Stimulated activated CD8-positive, alpha-beta memory T cell treated with anti-CD3 and anti-CD28 coated beads, Interleukin-4, amount 100 ng/mL, for 1 hour (primary cell): ENCODE data around the gene AP3B2.
A peak's percentile ranks its signal among the peaks of the same experiment; 100 is the strongest.
"Not testable (repeated sequence)": the region's sequence is repeated elsewhere in the genome, so short reads cannot be mapped to it uniquely, and the experiment has no call there.

Source experiments
- DNase-seq, 2 donors: peaks; one replicate each; pipeline ENCODE4 v3.0.0-alpha.2; 2020; ENCODE audit warnings: low read depth in 2 of 2, low spot score in 1 of 2

AP3B2 gene

GRCh38 chr15:82650046-82650670 is 59.5 kb downstream of the AP3B2 start:
- no peak for DNase-seq

DNA sequence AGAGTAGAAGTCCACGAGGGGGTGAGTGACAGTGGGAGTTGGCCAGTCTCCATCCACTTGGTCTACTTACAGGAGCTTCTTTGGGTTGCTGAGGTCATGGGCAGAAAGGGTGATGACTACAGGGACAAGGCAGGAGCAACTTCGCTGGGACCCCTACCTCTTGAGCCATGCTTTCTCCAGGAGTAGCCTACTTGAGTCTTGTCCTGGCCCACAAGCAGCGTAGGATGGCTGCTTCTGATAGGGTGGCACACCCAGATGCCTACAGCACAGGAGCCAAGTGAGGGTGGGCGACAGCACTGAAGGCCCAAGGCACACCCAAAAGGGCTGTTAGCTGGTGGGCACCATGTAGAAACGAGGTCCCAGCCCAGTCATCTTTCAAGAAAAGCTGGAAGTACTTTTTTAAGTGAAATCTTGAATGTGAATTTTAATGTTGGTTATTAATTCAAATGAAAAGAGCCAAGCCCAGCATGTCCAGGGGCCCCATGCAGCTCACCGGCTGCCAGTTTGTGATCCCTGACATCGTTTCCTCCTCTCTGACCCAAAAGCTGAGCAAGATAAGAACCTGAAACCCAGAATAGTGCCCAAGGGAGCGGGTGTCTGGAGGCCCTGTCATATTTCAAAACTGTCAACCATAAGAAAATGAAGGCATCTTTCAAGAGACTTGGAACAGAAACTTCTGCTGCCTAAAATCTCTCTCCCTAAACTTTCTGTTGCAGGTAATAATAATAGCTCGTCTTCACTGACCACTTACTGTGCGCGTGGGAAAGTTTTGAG is 60.3 kb downstream of the AP3B2 start:
- no peak for DNase-seq

- DNase-seq, result no peak
Observed at GRCh38 chr15:82648257-82649103, 61.2 kb downstream of the AP3B2 start.

DNA sequence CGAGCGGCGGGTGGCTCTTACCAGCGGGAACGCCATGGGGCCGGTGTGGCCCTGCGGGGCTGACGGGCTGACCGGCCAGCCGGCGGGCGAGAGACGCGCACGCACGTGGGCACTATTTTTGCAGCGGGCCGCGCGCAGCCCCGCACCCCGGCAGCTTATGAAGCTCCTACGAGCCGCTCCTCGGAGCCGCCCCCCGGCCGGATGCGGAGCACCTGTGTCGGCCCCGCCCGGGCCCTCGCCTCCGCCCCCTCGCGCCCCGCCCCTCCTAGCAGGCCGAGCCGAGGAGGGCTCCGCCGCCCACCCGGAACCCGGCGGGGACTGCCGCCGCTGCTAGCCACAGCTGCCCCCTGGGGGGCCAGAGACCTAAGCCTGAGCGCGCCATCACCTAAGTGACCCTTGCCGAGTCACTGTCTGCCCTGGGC is 61.8 kb downstream of the AP3B2 start:
- peak in 1 of 2 donors; percentile 24 for DNase-seq

- peak in 1 of 2 donors; percentile 6 for DNase-seq
Observed at GRCh38 chr15:82647045-82647834, 62.4 kb downstream of the AP3B2 start, which contains the start of gene CPEB1. Gene CPEB1 (minus strand): TSS chr15:82647363. CDS start chr15:82628459, 18,904 bp downstream.

GRCh38 chr15:82646250-82647044 is 63.2 kb downstream of the AP3B2 start:
- DNase-seq, result no peak

GRCh38 chr15:82644967-82645852 is 64.5 kb downstream of the AP3B2 start:
- DNase-seq, result not testable (repeated sequence)

- DNase-seq, result no peak
Observed at GRCh38 chr15:82643992-82644391, 65.7 kb downstream of the AP3B2 start.

DNA sequence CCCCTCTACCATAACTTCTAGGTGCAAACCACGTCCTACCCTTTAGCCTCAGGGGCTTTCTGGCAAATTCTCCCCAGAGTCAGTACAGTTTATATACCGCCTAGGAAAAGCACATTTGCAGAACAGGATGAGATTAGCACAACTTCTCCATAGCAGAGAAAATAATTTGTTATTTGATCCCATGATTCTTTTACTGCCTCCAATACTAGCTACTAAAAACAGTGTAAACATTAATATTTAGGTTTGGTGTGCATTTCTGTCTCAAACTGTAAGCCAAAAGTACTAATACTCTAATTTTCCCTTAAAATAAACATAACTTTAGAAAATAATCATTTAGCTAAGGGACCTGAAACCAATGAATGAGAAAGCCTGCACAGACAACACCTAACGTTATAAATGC is 67.0 kb downstream of the AP3B2 start:
- no peak for DNase-seq

GRCh38 chr15:82641129-82641798 is 68.4 kb downstream of the AP3B2 start:
- no peak for DNase-seq

DNA sequence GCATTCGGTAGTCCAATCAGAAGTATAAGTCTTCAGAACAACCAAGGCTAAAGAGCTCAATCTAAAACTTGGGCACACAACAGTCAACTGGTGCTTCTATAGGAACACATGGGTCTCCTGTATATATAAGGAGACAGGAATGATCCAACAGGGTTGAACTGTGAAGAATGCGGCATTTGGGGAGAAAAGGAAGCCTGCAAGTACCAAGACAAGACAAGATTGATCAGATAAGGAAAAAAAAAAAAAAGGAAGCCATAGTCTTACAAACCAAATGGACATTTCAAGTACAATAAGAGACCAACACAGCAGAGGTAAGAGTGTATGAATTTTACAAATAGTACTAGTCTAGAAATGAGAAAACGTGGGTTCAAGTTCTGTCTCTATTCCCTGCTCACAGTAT is 69.0 kb downstream of the AP3B2 start:
- DNase-seq, result no peak

- no peak for DNase-seq
Observed at GRCh38 chr15:82635798-82636197, 73.9 kb downstream of the AP3B2 start.

DNA sequence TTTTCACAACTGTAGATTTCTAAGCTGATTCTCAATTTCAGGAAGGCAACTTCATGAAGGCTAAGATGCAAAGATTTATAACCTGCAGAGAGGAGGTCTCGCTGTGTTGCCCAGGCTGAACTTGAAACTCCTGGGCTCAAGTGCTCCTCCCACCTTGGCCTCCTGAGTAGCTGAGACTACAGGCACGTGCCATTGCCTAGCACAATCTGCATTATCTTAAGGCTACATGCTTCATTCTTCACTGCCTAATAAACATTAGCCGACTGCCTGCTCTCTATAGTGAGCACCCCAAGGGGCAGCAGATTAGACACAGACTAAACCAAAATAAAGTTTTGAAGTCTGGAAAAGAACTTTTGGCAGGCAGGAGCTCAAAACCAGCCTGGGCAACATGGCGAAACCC is 79.6 kb downstream of the AP3B2 start:
- DNase-seq, result no peak

DNA sequence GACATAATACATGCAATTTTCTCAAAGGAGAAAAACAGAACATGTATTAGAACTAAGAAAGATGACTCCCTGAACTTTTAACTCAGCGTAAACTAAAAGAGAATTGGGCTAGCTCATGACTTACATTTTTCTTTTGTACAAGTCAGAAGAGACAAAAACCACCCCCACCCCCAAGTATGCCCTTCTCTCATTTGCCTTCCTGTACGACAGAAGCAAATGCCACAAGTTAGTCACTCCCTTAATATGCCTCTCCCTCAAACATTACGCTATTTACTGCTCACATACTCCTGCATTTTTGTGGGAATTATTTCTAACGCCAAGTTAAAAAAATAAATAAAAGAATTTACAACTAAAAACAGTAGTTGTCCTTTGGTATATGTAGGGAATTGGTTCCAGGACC is 84.5 kb downstream of the AP3B2 start:
- DNase-seq, result no peak

DNA sequence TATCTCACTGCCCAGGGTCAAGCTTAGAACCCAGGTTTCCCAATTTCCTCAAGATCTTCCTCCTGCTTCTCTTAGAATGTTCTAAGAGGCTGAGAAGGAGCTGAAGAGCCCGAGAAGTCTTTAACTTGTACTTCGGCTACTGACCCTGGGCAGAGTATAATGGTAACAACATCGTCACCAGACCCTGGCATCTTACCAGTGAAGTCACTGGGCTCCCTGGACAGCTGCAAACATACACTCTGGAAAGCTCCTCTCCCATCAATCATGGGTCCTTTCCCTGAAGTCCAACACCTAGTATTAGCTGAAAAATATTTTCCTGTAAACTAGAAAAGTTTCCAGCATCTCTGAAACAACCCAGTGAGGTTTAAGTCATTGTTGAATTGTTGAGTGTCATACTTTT is 85.2 kb downstream of the AP3B2 start:
- no peak for DNase-seq

DNA sequence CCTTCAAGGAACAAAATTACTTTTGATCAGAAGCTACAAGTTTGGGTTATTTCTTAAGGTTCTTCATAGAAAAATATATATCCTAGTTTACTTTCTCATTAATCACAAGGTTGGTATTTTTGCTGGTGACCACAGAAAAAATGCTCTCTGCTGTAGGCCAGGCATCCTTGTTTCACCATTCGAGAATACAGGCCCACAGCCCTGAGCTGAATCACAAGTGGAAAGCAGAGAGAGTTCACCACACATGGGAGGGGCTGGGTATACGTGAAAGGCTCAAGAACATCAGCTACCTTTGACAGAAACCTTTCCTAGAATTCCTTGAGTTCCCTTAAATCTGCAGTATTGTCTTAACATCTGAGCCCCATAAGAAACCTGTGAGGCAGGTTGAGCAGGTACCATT is 85.7 kb downstream of the AP3B2 start:
- no peak for DNase-seq

DNA sequence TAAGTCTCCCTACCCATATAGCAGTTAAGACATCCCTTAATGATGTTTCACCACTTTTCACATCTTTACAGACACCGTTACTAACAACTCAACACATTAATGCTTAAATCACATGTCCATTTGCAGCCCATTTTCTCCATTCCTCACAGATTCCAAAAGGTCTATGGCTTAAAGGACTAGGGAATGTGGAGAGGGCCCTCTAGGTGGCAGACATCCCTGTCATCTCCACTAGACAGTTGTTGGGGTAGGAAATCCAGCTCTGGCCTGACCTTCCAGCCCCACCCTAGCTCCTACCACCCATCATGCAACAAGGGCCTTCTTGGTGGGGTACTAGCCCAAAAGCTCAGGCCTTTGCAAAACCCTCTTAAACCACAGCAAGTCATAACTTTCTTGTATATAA is 87.7 kb downstream of the AP3B2 start:
- no peak for DNase-seq

GRCh38 chr15:82613747-82614146 is 95.9 kb downstream of the AP3B2 start:
- no peak for DNase-seq

DNA sequence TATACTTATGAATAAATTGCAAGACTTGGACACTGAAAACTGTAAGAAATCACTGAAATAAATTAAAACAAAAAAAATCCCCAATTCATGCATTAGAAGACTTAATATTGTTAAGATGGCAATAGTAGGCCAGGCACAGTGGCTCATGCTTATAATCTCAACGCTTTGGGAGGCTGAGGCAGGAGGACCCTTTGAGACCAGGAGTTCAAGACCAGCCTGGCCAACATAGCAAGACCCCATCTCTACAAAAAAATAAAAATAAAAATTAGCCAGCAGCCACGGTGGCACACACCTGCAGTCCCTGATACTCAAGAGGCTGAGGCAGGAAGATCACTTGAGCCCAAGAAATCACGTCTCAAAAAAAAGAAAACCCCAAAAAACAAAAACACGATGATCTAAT is 98.3 kb downstream of the AP3B2 start:
- no peak for DNase-seq
